IPS-11a (cell line): Measurements from ENCODE around the gene SIK3.

ENCODE experiments used
- H3K4me3 ChIP-seq: one replicate; pipeline ENCODE4 v1.5.1; 2013; ENCODE audit warnings: low read depth, low read length, control low read depth

The SIK3 gene

GRCh38 chr11:116972691-116973090, 125.5 kb downstream of the SIK3 start:
- H3K4me3 ChIP-seq, result no peak overlapping the region

GRCh38 chr11:116970485-116971292, 127.5 kb downstream of the SIK3 start:
- H3K4me3 ChIP-seq, result no peak overlapping the region

- H3K4me3 ChIP-seq, result no peak overlapping the region
These were observed 128.5 kb downstream of the SIK3 start for GRCh38 chr11:116969694-116970093.

GRCh38 chr11:116964269-116964668, 134.0 kb downstream of the SIK3 start:
- no peak overlapping the region for H3K4me3 ChIP-seq

GRCh38 chr11:116963813-116964212, 134.4 kb downstream of the SIK3 start:
- H3K4me3 ChIP-seq, result no peak overlapping the region

GRCh38 chr11:116962108-116962507, 136.1 kb downstream of the SIK3 start:
- H3K4me3 ChIP-seq, result no peak overlapping the region

GRCh38 chr11:116960930-116961329, 137.3 kb downstream of the SIK3 start:
- H3K4me3 ChIP-seq, result no peak overlapping the region

- no peak overlapping the region for H3K4me3 ChIP-seq
These were observed 140.0 kb downstream of the SIK3 start for GRCh38 chr11:116958246-116958645.

- H3K4me3 ChIP-seq, result no peak overlapping the region
These were observed 142.3 kb downstream of the SIK3 start for GRCh38 chr11:116955949-116956348.

- H3K4me3 ChIP-seq, result no peak overlapping the region
These were observed 142.7 kb downstream of the SIK3 start for GRCh38 chr11:116955548-116955947.

GRCh38 chr11:116953530-116954285, 144.5 kb downstream of the SIK3 start:
- H3K4me3 ChIP-seq, result no peak overlapping the region

- H3K4me3 ChIP-seq, result no peak overlapping the region
These were observed 146.5 kb downstream of the SIK3 start for GRCh38 chr11:116951762-116952161.

GRCh38 chr11:116950210-116950609, 148.0 kb downstream of the SIK3 start:
- H3K4me3 ChIP-seq, result no peak overlapping the region

GRCh38 chr11:116948391-116948790, 149.8 kb downstream of the SIK3 start:
- no peak overlapping the region for H3K4me3 ChIP-seq

GRCh38 chr11:116946414-116946813, 151.8 kb downstream of the SIK3 start:
- H3K4me3 ChIP-seq, result no peak overlapping the region

GRCh38 chr11:116939499-116939898, 158.7 kb downstream of the SIK3 start:
- no peak overlapping the region for H3K4me3 ChIP-seq

GRCh38 chr11:116938471-116939070, 159.7 kb downstream of the SIK3 start:
- no peak overlapping the region for H3K4me3 ChIP-seq

GRCh38 chr11:116936754-116937446, 161.3 kb downstream of the SIK3 start:
- H3K4me3 ChIP-seq, result no peak overlapping the region

- H3K4me3 ChIP-seq, result no peak overlapping the region
These were observed 162.7 kb downstream of the SIK3 start for GRCh38 chr11:116935514-116935913.

- H3K4me3 ChIP-seq, result no peak overlapping the region
These were observed 163.1 kb downstream of the SIK3 start for GRCh38 chr11:116935089-116935488.

GRCh38 chr11:116933961-116934360, 164.3 kb downstream of the SIK3 start:
- no peak overlapping the region for H3K4me3 ChIP-seq
